ENCODE measurements around the gene GAGE12C.
"Not testable (repeated sequence)": the region's sequence is repeated elsewhere in the genome, so short reads cannot be mapped to it uniquely, and the experiment has no call there.

Gene GAGE12C

DNA sequence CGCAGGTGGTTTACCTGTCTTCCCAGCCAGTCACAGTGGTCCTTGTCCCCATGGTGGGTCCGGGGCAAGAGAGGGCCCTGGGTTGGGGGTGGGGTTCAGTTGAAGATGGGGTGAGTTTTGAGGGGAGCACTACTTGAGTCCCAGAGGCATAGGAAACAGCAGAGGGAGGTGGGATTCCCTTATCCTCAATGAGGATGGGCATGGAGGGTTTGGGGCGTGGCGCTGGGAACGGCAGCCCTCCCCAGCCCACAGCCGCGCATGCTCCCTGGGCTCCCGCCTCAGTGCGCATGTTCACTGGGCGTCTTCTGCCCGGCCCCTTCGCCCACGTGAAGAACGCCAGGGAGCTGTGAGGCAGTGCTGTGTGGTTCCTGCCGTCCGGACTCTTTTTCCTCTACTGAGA lies 47.7 kb downstream of the GAGE12C start, which contains the start of gene GAGE12H:
Gene GAGE12H, plus strand, starts transcription at position 301 of the 400 bp plus-strand sequence. CDS start 1,155 bp downstream, outside the sequence.
- H2AFZ ChIP-seq (ENCODE audit: low read length); H3K4me1 ChIP-seq (ENCODE audit: insufficient read depth, low read length, poor library complexity, severe bottlenecking); H3K4me3 ChIP-seq (ENCODE audit: low read length, poor library complexity, severe bottlenecking); H3K27me3 ChIP-seq (ENCODE audit: insufficient read depth, low read length, poor library complexity, severe bottlenecking); H3K79me2 ChIP-seq (ENCODE audit: insufficient read depth, low read length); H3K36me3 ChIP-seq (ENCODE audit: insufficient read depth, low read length); H3F3A ChIP-seq (ENCODE audit: low read depth); H3K9me3 ChIP-seq (ENCODE audit: insufficient read depth, low read depth, low read length); H4K20me1 ChIP-seq (ENCODE audit: insufficient read depth, low read length, poor library complexity, severe bottlenecking); H3K9me2 ChIP-seq (replicated peaks; ENCODE audit: low read depth, low read length); H3K4me2 ChIP-seq (ENCODE audit: low read depth, low read length, poor library complexity, severe bottlenecking); H3K9ac ChIP-seq (ENCODE audit: low read depth, low read length, poor library complexity, severe bottlenecking): not testable (repeated sequence)
